ENCODE data around the gene DDR1.
"Not testable (repeated sequence)": the region's sequence is repeated elsewhere in the genome, so short reads cannot be mapped to it uniquely, and the experiment has no call there.

The DDR1 gene

GRCh38 chr6:30914076-30914853 is 29.9 kb downstream of the DDR1 start, which contains the start of gene VARS2:
Gene VARS2 (plus strand): TSS chr6:30914238. CDS start chr6:30914837, 599 bp downstream.
- DNase-seq = peak; percentile 55 to 98 (median 92)

GRCh38 chr6:30914854-30915590 is 30.7 kb downstream of the DDR1 start:
- peak in 14 of 58 donors; percentile 14 to 59 (median 34) for DNase-seq

- peak in 32 of 58 donors; percentile 3 to 71 (median 30) for DNase-seq
These were observed 31.2 kb downstream of the DDR1 start for GRCh38 chr6:30915591-30915946.

- no peak for DNase-seq
These were observed 32.7 kb downstream of the DDR1 start for GRCh38 chr6:30917041-30917440.

GRCh38 chr6:30917487-30917886 is 33.2 kb downstream of the DDR1 start:
- DNase-seq = no peak

- DNase-seq = no peak
These were observed 34.4 kb downstream of the DDR1 start for GRCh38 chr6:30918670-30919069.

GRCh38 chr6:30922447-30922852 is 38.1 kb downstream of the DDR1 start:
- DNase-seq = no peak

GRCh38 chr6:30924040-30924627 is 39.8 kb downstream of the DDR1 start:
- not testable (repeated sequence) for DNase-seq

- no peak for DNase-seq
These were observed 42.3 kb downstream of the DDR1 start for GRCh38 chr6:30926644-30927043.

GRCh38 chr6:30927080-30927479 is 42.8 kb downstream of the DDR1 start:
- DNase-seq = not testable (repeated sequence)

- DNase-seq = no peak
These were observed 44.4 kb downstream of the DDR1 start for GRCh38 chr6:30928677-30929076.

- DNase-seq = no peak
These were observed 46.2 kb downstream of the DDR1 start for GRCh38 chr6:30930506-30930905.

- no peak for DNase-seq
These were observed 47.0 kb downstream of the DDR1 start for GRCh38 chr6:30931272-30931671.

- DNase-seq = no peak
These were observed 47.8 kb downstream of the DDR1 start, which contains the start of gene SFTA2 for GRCh38 chr6:30931969-30932645. Gene SFTA2 (minus strand): TSS chr6:30932170. CDS start chr6:30932096, 74 bp downstream.

GRCh38 chr6:30932665-30933365 is 48.5 kb downstream of the DDR1 start:
- DNase-seq = no peak

- no peak for DNase-seq
These were observed 50.7 kb downstream of the DDR1 start for GRCh38 chr6:30935018-30935417.

GRCh38 chr6:30937265-30937664 is 52.9 kb downstream of the DDR1 start:
- no peak for DNase-seq

- no peak for DNase-seq
These were observed 54.4 kb downstream of the DDR1 start for GRCh38 chr6:30938730-30939129.

GRCh38 chr6:30939473-30939872 is 55.2 kb downstream of the DDR1 start:
- DNase-seq = no peak

- no peak for DNase-seq
These were observed 56.2 kb downstream of the DDR1 start, which contains the start of gene MUCL3 for GRCh38 chr6:30940361-30940986. Gene MUCL3 (plus strand): TSS chr6:30940973. CDS start chr6:30941000, 27 bp downstream.
